ENCODE results near the gene DNAJB2. TPM values are rescaled to one million over a fixed set of nuclear protein-coding genes. Genes with fewer than 3 reads are reported as not detected.

The DNAJB2 gene
- total RNA-seq, 4 donors from 2014 or later, result 44.7 to 77.0 (median 51.1) TPM

GRCh38 chr2:219292616-219293015 lies 13.4 kb downstream of the DNAJB2 start:
- no peak for TF ChIP-seq CTCF (IDR thresholded peaks at IDR 0.05; ENCODE audit: low read depth)

GRCh38 chr2:219293736-219294231 lies 14.6 kb downstream of the DNAJB2 start:
- TF ChIP-seq CTCF (IDR thresholded peaks at IDR 0.05; ENCODE audit: low read depth), result no peak

- no peak for TF ChIP-seq CTCF (IDR thresholded peaks at IDR 0.05; ENCODE audit: low read depth)
These were observed 15.5 kb downstream of the DNAJB2 start for GRCh38 chr2:219294356-219295351.

GRCh38 chr2:219296142-219296541 lies 17.0 kb downstream of the DNAJB2 start:
- TF ChIP-seq CTCF (IDR thresholded peaks at IDR 0.05; ENCODE audit: low read depth), result no peak

- no peak for TF ChIP-seq CTCF (IDR thresholded peaks at IDR 0.05; ENCODE audit: low read depth)
These were observed 17.6 kb downstream of the DNAJB2 start for GRCh38 chr2:219296631-219297391.

GRCh38 chr2:219297766-219298456 lies 18.7 kb downstream of the DNAJB2 start:
- TF ChIP-seq CTCF (IDR thresholded peaks at IDR 0.05; ENCODE audit: low read depth), result no peak

All from subcutaneous adipose tissue (tissue), 4 donors.